ENCODE measurements around the gene INSYN2A.

- no peak for TF ChIP-seq CTCF (IDR thresholded peaks at IDR 0.05)
- TF ChIP-seq EP300 (IDR thresholded peaks at IDR 0.05), result no peak
Measured at GRCh38 chr10:127151981-127152699, 44.3 kb downstream of the INSYN2A start.

Measured in stomach (tissue), 4 donors.